Stimulated activated CD4-positive, alpha-beta T cell treated with anti-CD3 and anti-CD28 coated beads, Interleukin-12 subunit alpha, Interleukin-12 subunit beta, amount 100 ng/mL, for 48 hours (primary cell): Measurements from ENCODE around the gene RABL3.
A peak's percentile ranks its signal among the peaks of the same experiment; 100 is the strongest.
"Not testable (repeated sequence)": the region's sequence is repeated elsewhere in the genome, so short reads cannot be mapped to it uniquely, and the experiment has no call there.

Experiments
- DNase-seq, 3 donors: peaks; one replicate each; pipeline ENCODE4 v3.0.0-alpha.2; 2020; ENCODE audit warnings: low read depth in 2 of 3, low spot score in 1 of 3

Gene RABL3

GRCh38 chr3:120749843-120750242, 7.5 kb upstream of the RABL3 start:
- DNase-seq: no peak

DNA sequence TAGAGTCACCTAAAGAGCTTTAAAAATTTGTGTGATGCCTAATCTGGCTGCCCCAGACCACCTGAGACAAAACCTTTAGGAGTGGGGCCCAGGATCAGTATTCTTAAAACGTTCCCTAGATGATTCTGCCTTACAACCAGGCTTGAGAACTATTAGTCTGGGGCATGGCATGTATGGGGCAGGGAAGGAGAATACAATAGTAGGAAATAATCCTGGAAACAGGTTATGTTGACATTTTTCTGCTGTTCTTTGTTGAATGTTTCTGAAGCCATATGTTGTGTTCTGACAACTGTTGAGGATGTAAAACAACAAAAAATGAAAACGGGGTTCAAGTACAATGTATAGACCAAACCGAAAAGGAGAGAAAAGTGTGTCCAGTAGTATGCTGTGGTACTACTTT, 3.1 kb upstream of the RABL3 start:
- no peak for DNase-seq

DNA sequence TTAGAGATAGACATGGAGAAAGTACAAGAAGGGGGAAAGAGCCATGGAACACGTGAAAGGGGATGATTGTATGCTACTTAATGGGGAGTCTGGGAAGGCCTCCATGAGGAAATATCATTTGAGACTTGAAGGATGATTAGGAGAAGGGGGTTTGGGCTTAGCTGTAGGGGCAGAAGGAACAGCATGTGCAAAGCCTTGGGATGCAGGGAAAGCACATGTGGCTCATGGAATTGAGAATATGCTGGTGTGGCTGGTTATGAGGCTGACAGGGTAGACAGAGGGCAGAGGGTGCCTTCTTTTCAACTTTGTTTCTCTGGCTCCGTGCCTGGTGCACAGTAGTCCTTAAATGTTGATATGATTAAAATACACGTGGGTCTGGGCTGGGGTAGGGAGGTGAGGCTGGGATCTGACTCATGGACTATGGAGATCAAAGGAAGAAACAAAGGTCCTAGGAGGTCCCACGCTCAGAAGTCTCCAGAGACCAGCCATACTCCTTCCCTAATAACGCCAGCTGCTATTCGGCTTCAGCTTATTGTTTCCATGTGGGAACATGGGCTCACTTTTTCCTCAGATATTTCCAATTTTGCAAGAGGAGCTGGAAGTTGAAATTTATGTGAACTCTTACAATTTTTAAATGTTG, 1.4 kb upstream of the RABL3 start:
- no peak for DNase-seq

DNA sequence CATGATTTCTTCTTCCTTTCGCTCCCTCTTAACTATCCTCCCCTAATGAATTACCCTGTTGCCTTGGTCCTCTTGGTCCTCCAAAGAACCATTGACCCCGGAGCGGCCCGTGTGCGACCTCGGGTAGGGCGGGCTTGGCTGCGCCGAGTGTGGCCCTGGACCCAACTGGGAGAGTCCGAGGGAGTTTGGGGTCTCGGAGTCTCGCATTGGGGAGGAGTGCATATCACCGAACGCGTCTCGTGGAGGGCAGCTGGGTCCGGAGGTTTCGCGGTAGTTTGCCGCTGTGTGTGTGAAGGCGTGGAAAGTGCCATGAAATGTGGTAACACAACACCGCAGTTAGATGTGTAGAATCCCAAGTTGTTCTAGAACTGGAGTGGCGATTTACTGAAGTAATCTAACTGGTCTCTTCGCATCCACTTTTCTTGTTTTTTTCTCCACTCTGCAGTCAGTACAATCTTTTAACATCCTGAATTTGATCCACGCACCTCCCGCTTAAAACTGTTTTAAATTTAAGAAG, 591 bp upstream of the RABL3 start:
- DNase-seq: peak in 1 of 3 donors; percentile 9

- no peak for DNase-seq
Measured at GRCh38 chr3:120741837-120742197, 499 bp downstream of the RABL3 start.

GRCh38 chr3:120741320-120741719, 996 bp downstream of the RABL3 start:
- no peak for DNase-seq

DNA sequence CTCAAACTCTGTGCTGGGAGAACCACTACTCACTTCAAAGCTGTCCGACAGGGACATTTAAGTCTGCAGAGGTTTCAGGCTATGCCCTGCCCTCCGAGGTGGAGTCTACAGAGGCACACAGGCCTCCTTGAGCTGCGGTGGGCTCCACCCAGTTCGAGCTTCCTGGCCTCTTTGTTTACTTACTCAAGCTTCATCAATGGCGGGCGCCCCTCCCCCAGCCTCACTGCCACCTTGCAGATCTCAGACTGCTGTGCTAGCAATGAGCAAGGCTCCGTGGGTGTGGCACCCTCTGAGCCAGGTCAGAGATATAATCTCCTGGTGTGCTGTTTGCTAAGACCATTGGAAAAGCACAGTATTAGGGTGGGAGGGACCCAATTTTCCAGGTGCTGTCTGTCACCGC, 4.3 kb downstream of the RABL3 start:
- DNase-seq: not testable (repeated sequence)

- no peak for DNase-seq
Measured at GRCh38 chr3:120730576-120731542, 11.5 kb downstream of the RABL3 start.

- DNase-seq: no peak
Measured at GRCh38 chr3:120726791-120727190, 15.5 kb downstream of the RABL3 start.

GRCh38 chr3:120719167-120719834, 23.0 kb downstream of the RABL3 start:
- peak; percentile 19 to 25 (median 23) for DNase-seq

GRCh38 chr3:120713262-120713661, 29.1 kb downstream of the RABL3 start:
- no peak for DNase-seq

DNA sequence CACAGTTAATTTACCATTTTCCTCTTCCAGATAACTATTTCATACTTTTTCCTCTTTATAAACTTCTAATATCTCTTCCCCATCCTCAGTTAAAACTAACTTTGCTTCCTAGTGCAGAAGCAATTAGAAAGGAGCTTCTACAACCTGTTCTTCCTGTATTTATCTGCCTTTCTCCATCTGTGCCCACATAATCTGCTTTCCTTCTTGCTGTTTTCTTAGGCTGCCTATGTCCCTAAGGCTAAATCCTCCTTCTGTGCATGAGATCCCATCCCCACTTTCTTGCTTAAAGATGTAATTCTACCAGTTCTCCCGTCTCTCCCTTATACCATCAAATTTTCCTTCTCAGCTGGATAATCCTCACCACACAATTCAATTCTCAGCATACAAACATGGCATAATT, 31.9 kb downstream of the RABL3 start:
- no peak for DNase-seq

DNA sequence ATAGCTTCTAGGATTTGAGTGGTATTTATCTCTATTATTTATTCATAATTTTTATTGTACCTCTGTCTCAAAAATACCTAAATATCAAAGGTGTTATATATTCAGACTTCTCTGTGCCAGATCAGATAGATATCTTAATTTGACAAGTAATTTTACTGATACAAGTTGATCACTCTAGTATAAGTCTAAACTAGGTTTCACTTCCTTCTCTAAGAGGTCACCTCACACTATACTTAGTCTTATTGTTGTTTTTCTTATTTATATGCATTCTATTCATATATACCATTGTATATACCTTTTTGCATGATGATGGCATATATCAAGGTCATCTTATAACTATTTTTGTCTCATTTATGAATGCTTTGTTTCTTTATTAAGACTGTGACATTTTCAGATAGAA, 33.9 kb downstream of the RABL3 start:
- no peak for DNase-seq

DNA sequence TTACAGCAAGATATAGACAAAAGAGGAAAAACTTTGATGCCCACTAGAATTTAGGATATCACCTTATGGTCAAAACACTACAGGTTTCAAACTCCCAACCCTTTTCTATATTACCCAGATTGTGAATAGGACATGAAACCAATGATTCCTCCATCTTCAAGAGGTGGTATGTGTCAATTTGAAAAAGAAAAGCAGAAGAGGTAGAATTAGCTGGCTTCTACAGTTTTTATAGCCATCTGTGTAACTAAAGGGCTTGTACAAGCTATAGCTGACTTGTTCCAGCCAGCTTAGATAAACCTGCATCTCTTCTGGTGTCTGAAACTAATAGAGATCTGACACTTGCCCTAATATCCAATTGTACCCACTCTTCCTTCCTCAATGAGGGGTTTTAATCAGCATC, 35.4 kb downstream of the RABL3 start:
- DNase-seq: no peak

DNA sequence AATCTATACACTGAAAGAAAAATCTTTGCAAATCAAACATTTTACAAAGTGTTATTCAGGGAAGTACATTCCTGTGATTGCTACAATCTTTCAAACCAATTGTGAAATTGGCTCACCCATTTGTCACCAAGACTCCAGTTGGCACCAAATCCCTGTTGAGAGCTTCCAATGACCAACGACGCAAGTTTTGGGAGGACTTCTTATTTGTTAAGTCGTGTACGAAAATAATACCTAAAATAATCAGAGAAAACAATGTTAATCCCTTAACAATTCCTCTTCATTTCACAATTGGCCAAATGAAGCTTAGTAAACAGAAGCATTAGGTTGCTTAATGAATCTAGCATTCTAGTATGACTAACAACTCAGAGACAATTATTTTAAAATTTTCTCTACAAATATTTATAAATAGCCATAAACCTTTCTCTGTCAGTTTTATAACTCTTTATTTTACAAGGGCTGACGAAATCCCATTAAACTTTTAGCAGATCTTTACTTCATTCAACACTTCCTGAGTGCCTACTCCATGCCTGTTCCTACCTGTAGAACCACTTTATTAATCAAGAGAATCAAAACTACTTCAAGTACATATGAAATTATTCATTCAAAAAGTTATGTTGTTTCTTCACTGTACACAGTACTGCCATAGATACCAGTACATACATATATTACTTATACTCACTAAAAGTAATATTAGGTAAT, 36.3 kb downstream of the RABL3 start:
- DNase-seq: no peak

GRCh38 chr3:120699333-120699732, 43.0 kb downstream of the RABL3 start:
- DNase-seq: no peak

DNA sequence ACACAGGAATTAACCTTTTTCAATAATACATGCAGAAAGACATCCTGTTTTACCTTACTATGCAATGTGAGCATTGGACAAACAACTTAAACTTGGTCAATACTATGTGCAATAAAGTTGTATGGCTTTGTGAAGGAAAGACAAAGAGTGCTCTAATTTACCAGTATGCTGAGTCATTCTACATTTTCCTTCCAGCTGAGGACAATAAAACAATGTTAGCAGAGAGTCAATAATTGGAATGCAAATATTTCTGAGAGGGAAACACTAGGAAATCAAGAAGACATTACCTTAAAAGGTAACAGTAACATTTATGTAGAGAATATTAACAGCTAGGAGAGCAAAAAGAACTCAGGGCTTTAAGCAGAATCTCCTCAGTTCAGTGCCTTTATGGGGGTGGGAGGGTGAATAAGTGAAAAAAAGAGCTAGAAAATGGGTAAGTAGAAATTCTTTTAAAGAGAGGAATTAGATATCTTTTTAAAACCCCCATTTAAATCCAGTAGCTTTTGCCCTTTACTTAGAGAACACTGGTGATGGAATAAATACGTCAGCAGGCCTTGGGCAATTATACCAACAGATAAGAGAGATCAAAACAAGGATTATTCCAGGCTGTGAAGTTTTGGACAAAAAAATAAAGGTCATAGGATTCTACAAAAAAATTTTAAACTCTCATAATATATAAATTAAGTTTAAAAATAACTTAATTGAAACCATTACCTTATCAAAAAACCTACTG, 48.7 kb downstream of the RABL3 start:
- no peak for DNase-seq

GRCh38 chr3:120689395-120689794, 52.9 kb downstream of the RABL3 start:
- no peak for DNase-seq

DNA sequence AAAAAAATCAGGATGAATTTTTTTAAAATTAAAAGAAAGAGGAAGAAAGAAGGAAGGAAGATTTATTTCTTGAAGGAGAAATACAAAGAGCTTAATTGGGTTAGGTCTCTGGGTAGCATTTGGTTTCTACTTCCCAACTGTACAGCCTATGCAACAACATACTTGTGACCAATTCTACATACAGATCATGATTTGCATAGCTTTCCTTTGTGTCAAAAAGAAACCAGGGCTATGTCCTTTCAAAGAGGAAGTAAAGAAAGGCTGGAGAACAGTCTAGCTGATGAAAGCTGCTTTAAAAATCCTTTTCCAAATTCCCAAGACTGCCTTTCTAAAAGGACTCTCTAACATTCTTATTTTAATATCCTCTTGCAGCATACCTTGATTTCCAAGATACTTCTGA, 54.2 kb downstream of the RABL3 start:
- no peak for DNase-seq

DNA sequence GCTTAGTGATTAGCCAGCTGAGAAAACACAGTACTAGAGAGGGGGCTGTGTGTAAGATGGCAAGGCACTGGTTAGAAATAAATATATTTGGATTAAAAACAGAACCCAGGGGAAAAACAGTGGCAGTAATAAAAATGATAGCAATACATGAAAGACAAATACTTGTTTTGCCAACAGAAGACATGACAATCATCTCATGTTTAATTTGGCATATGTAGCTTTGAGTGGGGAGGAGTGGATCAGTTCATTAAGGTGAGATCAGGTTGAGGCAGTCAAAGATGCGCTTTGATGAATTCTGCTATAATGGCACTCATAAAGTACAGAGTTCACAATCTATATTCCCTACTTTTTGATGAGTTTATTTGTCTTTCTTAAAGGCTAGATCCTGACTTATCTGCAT, 56.9 kb downstream of the RABL3 start:
- no peak for DNase-seq

DNA sequence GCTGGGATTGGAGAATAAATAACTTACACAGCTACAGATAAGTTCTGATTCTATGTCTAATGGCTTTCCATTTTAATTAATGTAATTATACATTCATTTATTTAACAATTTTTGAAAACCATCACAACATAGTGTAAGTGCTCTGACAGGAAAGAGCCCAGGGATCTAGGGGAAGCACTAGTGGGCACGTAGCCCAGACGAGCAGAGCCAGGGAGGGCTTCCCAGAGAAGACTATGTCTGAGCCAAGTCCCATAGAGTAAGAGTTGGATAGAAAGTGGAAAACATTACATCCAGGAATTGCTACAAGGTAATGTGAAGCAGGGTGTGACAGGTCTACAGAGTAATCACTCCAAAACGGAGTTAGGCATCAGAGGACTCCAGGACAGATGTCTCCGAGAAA, 57.4 kb downstream of the RABL3 start:
- no peak for DNase-seq
